WTC11 (cell line): ENCODE measurements around the gene AGPAT3. TPM values are rescaled to one million over a fixed set of nuclear protein-coding genes. Genes with fewer than 3 reads are reported as not detected.

Experiments
- ATAC-seq: fragments of 200-7000 bp; cut with Tn5 transposase; 2 replicates; pipeline ENCODE4 v1.10.0; 2021; ENCODE audit warnings: mild to moderate bottlenecking, moderate library complexity
- CTCF ChIA-PET: fragments of 300-600 bp; sonication (Branson Sonifier 250); formaldehyde crosslinking; loops from one replicate; lab custom pipeline; 2021; ENCODE audit warnings: antibody characterized with exemption; lab: Charles Lee
- POLR2A ChIA-PET: fragments of 350-600 bp; sonication (Branson Sonifier 250); formaldehyde crosslinking; loops from one replicate; lab custom pipeline; 2021; ENCODE audit warnings: antibody characterized with exemption; lab: Charles Lee
- DNase-seq: peaks from one replicate; pipeline ENCODE4 v3.0.0; 2021; ENCODE audit warnings: low spot score
- H3K27ac Mint-ChIP-seq: 2 replicates; pipeline ENCODE4 v1.8.0; 2021; ENCODE audit warnings: mixed read lengths
- H3K27me3 Mint-ChIP-seq: 2 replicates; pipeline ENCODE4 v1.8.0; 2021; ENCODE audit warnings: low read depth, mild to moderate bottlenecking, moderate library complexity, mixed read lengths
- H3K36me3 Mint-ChIP-seq: 2 replicates; pipeline ENCODE4 v1.8.0; 2021; ENCODE audit warnings: mixed read lengths
- H3K4me1 Mint-ChIP-seq: 2 replicates; pipeline ENCODE4 v1.8.0; 2022; ENCODE audit warnings: mixed read lengths
- H3K4me3 Mint-ChIP-seq: 2 replicates; pipeline ENCODE4 v1.8.0; 2021; ENCODE audit warnings: mild to moderate bottlenecking, moderate library complexity, mixed read lengths
- H3K9me3 Mint-ChIP-seq: 2 replicates; pipeline ENCODE4 v1.8.0; 2021; ENCODE audit warnings: mixed read lengths
- CBFB ChIP-seq: sonication (generic); formaldehyde crosslinking; IDR thresholded peaks from 2 replicates; pipeline ENCODE4 v1.8.1; 2022; ENCODE audit warnings: mild to moderate bottlenecking, low read depth, missing genetic modification reagents
- E2F1 ChIP-seq: sonication (generic); formaldehyde crosslinking; IDR thresholded peaks from 2 replicates; pipeline ENCODE4 v1.8.0; 2022; ENCODE audit warnings: mild to moderate bottlenecking, missing genetic modification reagents
- JUN ChIP-seq: sonication (generic); formaldehyde crosslinking; IDR thresholded peaks from 2 replicates; pipeline ENCODE4 v1.8.0; 2023; ENCODE audit warnings: mild to moderate bottlenecking, missing genetic modification reagents
- MAX ChIP-seq: sonication (generic); formaldehyde crosslinking; IDR thresholded peaks from 2 replicates; pipeline ENCODE4 v1.8.0; 2022; ENCODE audit warnings: mild to moderate bottlenecking, missing genetic modification reagents
- NFYB ChIP-seq: sonication (generic); formaldehyde crosslinking; conservative IDR thresholded peaks from 2 replicates; pipeline ENCODE4 v1.8.0; 2022; ENCODE audit warnings: low read depth, missing genetic modification reagents
- SP1 ChIP-seq: sonication (generic); formaldehyde crosslinking; conservative IDR thresholded peaks from 2 replicates; pipeline ENCODE4 v1.8.1; 2022; ENCODE audit warnings: missing genetic modification reagents
- STAT6 ChIP-seq: sonication (generic); formaldehyde crosslinking; conservative IDR thresholded peaks from 2 replicates; pipeline ENCODE4 v1.8.1; 2023; ENCODE audit warnings: mild to moderate bottlenecking, low read depth, missing genetic modification reagents, moderate library complexity
- TEAD4 ChIP-seq: sonication (generic); formaldehyde crosslinking; IDR thresholded peaks from 2 replicates; pipeline ENCODE4 v1.8.0; 2022; ENCODE audit warnings: mild to moderate bottlenecking, missing genetic modification reagents
- ZBTB43 ChIP-seq: sonication (generic); formaldehyde crosslinking; IDR thresholded peaks from 2 replicates; pipeline ENCODE4 v1.8.1; 2023; ENCODE audit warnings: mild to moderate bottlenecking, missing genetic modification reagents
- ZNF219 ChIP-seq: sonication (generic); formaldehyde crosslinking; IDR thresholded peaks from 2 replicates; pipeline ENCODE4 v1.8.0; 2023; ENCODE audit warnings: missing genetic modification reagents, mild to moderate bottlenecking, borderline replicate concordance
- ZNF232 ChIP-seq: sonication (generic); formaldehyde crosslinking; IDR thresholded peaks from 2 replicates; pipeline ENCODE4 v1.8.0; 2022; ENCODE audit warnings: mild to moderate bottlenecking, missing genetic modification reagents
- ZNF263 ChIP-seq: sonication (generic); formaldehyde crosslinking; IDR thresholded peaks from 2 replicates; pipeline ENCODE4 v1.8.1; 2022; ENCODE audit warnings: low read depth, mild to moderate bottlenecking, moderate library complexity, missing genetic modification reagents
- ZNF423 ChIP-seq: fragments of 250-450 bp; sonication (Bioruptor Pico); IDR thresholded peaks from 2 replicates; pipeline ENCODE4 v2.1.2; 2022; ENCODE audit warnings: mild to moderate bottlenecking, moderate library complexity
- ZNF425 ChIP-seq: fragments of 250-450 bp; sonication (Bioruptor Pico); conservative IDR thresholded peaks from 2 replicates; pipeline ENCODE4 v1.9.0; 2021; ENCODE audit warnings: mild to moderate bottlenecking
- total RNA-seq: library from RNA; stranded (reverse); gene quantifications from 3 replicates; pipeline ENCODE4 v1.2.3, GENCODE V29; 2021
- TF ChIP-seq, protein P1 (sequence below): sonication (generic); formaldehyde crosslinking; IDR thresholded peaks from 2 replicates; pipeline ENCODE4 v1.8.0; 2022; ENCODE audit warnings: mild to moderate bottlenecking, missing genetic modification reagents
- TF ChIP-seq, protein P2 (sequence below): sonication (generic); formaldehyde crosslinking; IDR thresholded peaks from 2 replicates; pipeline ENCODE4 v1.8.1; 2023; ENCODE audit warnings: mild to moderate bottlenecking, missing genetic modification reagents, borderline replicate concordance
- TF ChIP-seq, protein P3 (sequence below): sonication (generic); formaldehyde crosslinking; IDR thresholded peaks from 2 replicates; pipeline ENCODE4 v1.8.0; 2023; ENCODE audit warnings: missing genetic modification reagents, mild to moderate bottlenecking, borderline replicate concordance

The AGPAT3 gene
- total RNA-seq, 1 experiment from 2014 or later = 5.6 TPM

GRCh38 chr21:44000360-44000759 is 135.3 kb downstream of the AGPAT3 start:
- H3K9me3 Mint-ChIP-seq = no peaks in the 10 kb centered on the region
- H3K27me3 Mint-ChIP-seq = no peaks in the 10 kb centered on the region
- H3K36me3 Mint-ChIP-seq = no peaks in the 10 kb centered on the region
- CTCF ChIA-PET = interaction anchor here (1.2 to 1.6 kb wide), 2 partner anchors 8 to 25 kb away, joined by 4 to 5 read pairs; no protein-coding TSS in a partner anchor
- H3K4me3 Mint-ChIP-seq = no peak overlapping the region
- no peak for DNase-seq
- POLR2A ChIA-PET = no interaction called here
- no peak for ATAC-seq
- H3K4me1 Mint-ChIP-seq = no peaks in the 10 kb centered on the region
- no peak overlapping the region for H3K27ac Mint-ChIP-seq
- TF ChIP-seq SP1 (CRISPR knock-in tag) (no peak), E2F1 (no peak), ZNF263 (no peak), ZBTB43 (no peak), ZNF423 (CRISPR knock-in tag) (no peak), TEAD4 (CRISPR knock-in tag) (no peak), JUN (CRISPR knock-in tag) (no peak), CBFB (CRISPR knock-in tag) (no peak), ZNF219 (CRISPR knock-in tag) (no peak), ZNF232 (no peak), ZNF425 (CRISPR knock-in tag) (no peak), STAT6 (CRISPR knock-in tag) (no peak), NFYB (no peak), MAX (no peak)
- TF ChIP-seq, protein P1, sequence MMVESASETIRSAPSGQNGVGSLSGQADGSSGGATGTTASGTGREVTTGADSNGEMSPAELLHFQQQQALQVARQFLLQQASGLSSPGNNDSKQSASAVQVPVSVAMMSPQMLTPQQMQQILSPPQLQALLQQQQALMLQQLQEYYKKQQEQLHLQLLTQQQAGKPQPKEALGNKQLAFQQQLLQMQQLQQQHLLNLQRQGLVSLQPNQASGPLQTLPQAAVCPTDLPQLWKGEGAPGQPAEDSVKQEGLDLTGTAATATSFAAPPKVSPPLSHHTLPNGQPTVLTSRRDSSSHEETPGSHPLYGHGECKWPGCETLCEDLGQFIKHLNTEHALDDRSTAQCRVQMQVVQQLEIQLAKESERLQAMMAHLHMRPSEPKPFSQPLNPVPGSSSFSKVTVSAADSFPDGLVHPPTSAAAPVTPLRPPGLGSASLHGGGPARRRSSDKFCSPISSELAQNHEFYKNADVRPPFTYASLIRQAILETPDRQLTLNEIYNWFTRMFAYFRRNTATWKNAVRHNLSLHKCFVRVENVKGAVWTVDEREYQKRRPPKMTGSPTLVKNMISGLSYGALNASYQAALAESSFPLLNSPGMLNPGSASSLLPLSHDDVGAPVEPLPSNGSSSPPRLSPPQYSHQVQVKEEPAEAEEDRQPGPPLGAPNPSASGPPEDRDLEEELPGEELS (CRISPR knock-in tag) = no peak
- TF ChIP-seq, protein P2, sequence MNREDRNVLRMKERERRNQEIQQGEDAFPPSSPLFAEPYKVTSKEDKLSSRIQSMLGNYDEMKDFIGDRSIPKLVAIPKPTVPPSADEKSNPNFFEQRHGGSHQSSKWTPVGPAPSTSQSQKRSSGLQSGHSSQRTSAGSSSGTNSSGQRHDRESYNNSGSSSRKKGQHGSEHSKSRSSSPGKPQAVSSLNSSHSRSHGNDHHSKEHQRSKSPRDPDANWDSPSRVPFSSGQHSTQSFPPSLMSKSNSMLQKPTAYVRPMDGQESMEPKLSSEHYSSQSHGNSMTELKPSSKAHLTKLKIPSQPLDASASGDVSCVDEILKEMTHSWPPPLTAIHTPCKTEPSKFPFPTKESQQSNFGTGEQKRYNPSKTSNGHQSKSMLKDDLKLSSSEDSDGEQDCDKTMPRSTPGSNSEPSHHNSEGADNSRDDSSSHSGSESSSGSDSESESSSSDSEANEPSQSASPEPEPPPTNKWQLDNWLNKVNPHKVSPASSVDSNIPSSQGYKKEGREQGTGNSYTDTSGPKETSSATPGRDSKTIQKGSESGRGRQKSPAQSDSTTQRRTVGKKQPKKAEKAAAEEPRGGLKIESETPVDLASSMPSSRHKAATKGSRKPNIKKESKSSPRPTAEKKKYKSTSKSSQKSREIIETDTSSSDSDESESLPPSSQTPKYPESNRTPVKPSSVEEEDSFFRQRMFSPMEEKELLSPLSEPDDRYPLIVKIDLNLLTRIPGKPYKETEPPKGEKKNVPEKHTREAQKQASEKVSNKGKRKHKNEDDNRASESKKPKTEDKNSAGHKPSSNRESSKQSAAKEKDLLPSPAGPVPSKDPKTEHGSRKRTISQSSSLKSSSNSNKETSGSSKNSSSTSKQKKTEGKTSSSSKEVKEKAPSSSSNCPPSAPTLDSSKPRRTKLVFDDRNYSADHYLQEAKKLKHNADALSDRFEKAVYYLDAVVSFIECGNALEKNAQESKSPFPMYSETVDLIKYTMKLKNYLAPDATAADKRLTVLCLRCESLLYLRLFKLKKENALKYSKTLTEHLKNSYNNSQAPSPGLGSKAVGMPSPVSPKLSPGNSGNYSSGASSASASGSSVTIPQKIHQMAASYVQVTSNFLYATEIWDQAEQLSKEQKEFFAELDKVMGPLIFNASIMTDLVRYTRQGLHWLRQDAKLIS (CRISPR knock-in tag) = no peak
- TF ChIP-seq, protein P3, sequence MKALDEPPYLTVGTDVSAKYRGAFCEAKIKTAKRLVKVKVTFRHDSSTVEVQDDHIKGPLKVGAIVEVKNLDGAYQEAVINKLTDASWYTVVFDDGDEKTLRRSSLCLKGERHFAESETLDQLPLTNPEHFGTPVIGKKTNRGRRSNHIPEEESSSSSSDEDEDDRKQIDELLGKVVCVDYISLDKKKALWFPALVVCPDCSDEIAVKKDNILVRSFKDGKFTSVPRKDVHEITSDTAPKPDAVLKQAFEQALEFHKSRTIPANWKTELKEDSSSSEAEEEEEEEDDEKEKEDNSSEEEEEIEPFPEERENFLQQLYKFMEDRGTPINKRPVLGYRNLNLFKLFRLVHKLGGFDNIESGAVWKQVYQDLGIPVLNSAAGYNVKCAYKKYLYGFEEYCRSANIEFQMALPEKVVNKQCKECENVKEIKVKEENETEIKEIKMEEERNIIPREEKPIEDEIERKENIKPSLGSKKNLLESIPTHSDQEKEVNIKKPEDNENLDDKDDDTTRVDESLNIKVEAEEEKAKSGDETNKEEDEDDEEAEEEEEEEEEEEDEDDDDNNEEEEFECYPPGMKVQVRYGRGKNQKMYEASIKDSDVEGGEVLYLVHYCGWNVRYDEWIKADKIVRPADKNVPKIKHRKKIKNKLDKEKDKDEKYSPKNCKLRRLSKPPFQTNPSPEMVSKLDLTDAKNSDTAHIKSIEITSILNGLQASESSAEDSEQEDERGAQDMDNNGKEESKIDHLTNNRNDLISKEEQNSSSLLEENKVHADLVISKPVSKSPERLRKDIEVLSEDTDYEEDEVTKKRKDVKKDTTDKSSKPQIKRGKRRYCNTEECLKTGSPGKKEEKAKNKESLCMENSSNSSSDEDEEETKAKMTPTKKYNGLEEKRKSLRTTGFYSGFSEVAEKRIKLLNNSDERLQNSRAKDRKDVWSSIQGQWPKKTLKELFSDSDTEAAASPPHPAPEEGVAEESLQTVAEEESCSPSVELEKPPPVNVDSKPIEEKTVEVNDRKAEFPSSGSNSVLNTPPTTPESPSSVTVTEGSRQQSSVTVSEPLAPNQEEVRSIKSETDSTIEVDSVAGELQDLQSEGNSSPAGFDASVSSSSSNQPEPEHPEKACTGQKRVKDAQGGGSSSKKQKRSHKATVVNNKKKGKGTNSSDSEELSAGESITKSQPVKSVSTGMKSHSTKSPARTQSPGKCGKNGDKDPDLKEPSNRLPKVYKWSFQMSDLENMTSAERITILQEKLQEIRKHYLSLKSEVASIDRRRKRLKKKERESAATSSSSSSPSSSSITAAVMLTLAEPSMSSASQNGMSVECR = no peak
